Mesenchymal stem cell (in vitro differentiated cells and primary cell): Measurements from ENCODE around the gene NTMT2. TPM values are rescaled to one million over a fixed set of nuclear protein-coding genes. Genes with fewer than 3 reads are reported as not detected.

ENCODE experiments used
- DNase-seq: peaks from one replicate; pipeline ENCODE4 v3.0.0-alpha.2; 2013
- H2AFZ ChIP-seq: one replicate; pipeline ENCODE4 v1.6.1; 2013; ENCODE audit warnings: low read depth, mild to moderate bottlenecking, control low read depth, inconsistent platforms, low read length, moderate library complexity
- H2AK5ac ChIP-seq: 2 replicates; pipeline ENCODE4 v1.6.1; 2013; ENCODE audit warnings: low read length, moderate library complexity, mild to moderate bottlenecking, inconsistent platforms; ENCODE audit not compliant: severe bottlenecking
- H2BK120ac ChIP-seq: one replicate; pipeline ENCODE4 v1.6.1; 2013; ENCODE audit warnings: low read depth, mild to moderate bottlenecking, inconsistent platforms, low read length, moderate library complexity
- H2BK12ac ChIP-seq, 2 experiments: one replicate each; pipeline ENCODE4 v1.6.1; 2013; ENCODE audit warnings: inconsistent platforms in 2 of 2, low read length in 2 of 2, mild to moderate bottlenecking in 2 of 2, moderate library complexity in 2 of 2, control low read depth in 1 of 2
- H2BK15ac ChIP-seq: one replicate; pipeline ENCODE4 v1.6.1; 2013; ENCODE audit warnings: mild to moderate bottlenecking, low read depth, inconsistent platforms; ENCODE audit not compliant: poor library complexity, severe bottlenecking
- H2BK5ac ChIP-seq: 2 replicates; pipeline ENCODE4 v1.6.1; 2013; ENCODE audit warnings: low read depth, mild to moderate bottlenecking, low read length, control low read depth, inconsistent platforms; ENCODE audit not compliant: poor library complexity, severe bottlenecking
- H3K14ac ChIP-seq, 2 experiments: one replicate each; pipeline ENCODE4 v1.6.1; 2013; ENCODE audit warnings: inconsistent platforms in 2 of 2, low read length in 2 of 2, control low read depth in 1 of 2, mild to moderate bottlenecking in 1 of 2, moderate library complexity in 1 of 2
- H3K18ac ChIP-seq, 2 experiments: one replicate each; pipeline ENCODE4 v1.6.1; 2013; ENCODE audit warnings: inconsistent platforms in 2 of 2, low read length in 2 of 2, control low read depth in 1 of 2, low read depth in 1 of 2, mild to moderate bottlenecking in 1 of 2
- H3K23ac ChIP-seq, 2 experiments: one replicate each; pipeline ENCODE4 v1.6.1; 2013; ENCODE audit warnings: inconsistent platforms in 2 of 2, low read length in 2 of 2, mild to moderate bottlenecking in 2 of 2, moderate library complexity in 2 of 2, control low read depth in 1 of 2
- H3K27ac ChIP-seq: 2 replicates; pipeline ENCODE4 v1.5.1; 2013; ENCODE audit warnings: mild to moderate bottlenecking, moderate library complexity, low read length, control low read depth, inconsistent platforms; ENCODE audit not compliant: poor library complexity, severe bottlenecking
- H3K27me3 ChIP-seq, 2 experiments: 2 replicates each; pipeline versions ENCODE4 v1.6.1 to v1.7.0; 2013; ENCODE audit warnings: low read length in 2 of 2, mild to moderate bottlenecking in 2 of 2, moderate library complexity in 2 of 2, control low read depth in 1 of 2, inconsistent platforms in 1 of 2; ENCODE audit not compliant: control insufficient read depth in 1 of 2, insufficient read depth in 1 of 2
- H3K36me3 ChIP-seq, 2 experiments: 2 replicates each; pipeline versions ENCODE4 v1.6.1 to v1.7.0; 2013; ENCODE audit warnings: low read length in 2 of 2, control low read depth in 1 of 2, inconsistent platforms in 1 of 2, low read depth in 1 of 2, mild to moderate bottlenecking in 1 of 2; ENCODE audit not compliant: insufficient read depth in 2 of 2, control insufficient read depth in 1 of 2
- H3K4ac ChIP-seq, 2 experiments: one replicate each; pipeline ENCODE4 v1.6.1; 2013; ENCODE audit warnings: inconsistent platforms in 2 of 2, low read length in 2 of 2, mild to moderate bottlenecking in 2 of 2, moderate library complexity in 2 of 2, control low read depth in 1 of 2, low read depth in 1 of 2
- H3K4me1 ChIP-seq: 2 replicates; pipeline ENCODE4 v1.6.1; 2013; ENCODE audit warnings: low read depth, low read length, control low read depth; ENCODE audit not compliant: control insufficient read depth, insufficient read depth
- H3K4me2 ChIP-seq: 2 replicates; pipeline ENCODE4 v1.6.1; 2013; ENCODE audit warnings: low read length, mild to moderate bottlenecking, inconsistent platforms; ENCODE audit not compliant: poor library complexity, severe bottlenecking
- H3K4me3 ChIP-seq, 2 experiments: 2 replicates each; pipeline versions ENCODE4 v1.5.1 to v1.7.0; 2013; ENCODE audit warnings: low read length in 2 of 2, mild to moderate bottlenecking in 2 of 2, control low read depth in 1 of 2, low read depth in 1 of 2; ENCODE audit not compliant: insufficient read depth in 1 of 2
- H3K79me1 ChIP-seq: replicated peaks from 2 replicates; pipeline ENCODE4 v1.6.1; 2013; ENCODE audit warnings: mild to moderate bottlenecking, control low read depth, low read length, inconsistent platforms; ENCODE audit not compliant: poor library complexity, severe bottlenecking
- H3K9ac ChIP-seq: 2 replicates; pipeline ENCODE4 v1.7.0; 2013; ENCODE audit warnings: mild to moderate bottlenecking, low read length, moderate library complexity
- H3K9me3 ChIP-seq: 2 replicates; pipeline ENCODE4 v1.7.0; 2013; ENCODE audit warnings: mild to moderate bottlenecking, low read length; ENCODE audit not compliant: control insufficient read depth
- H4K8ac ChIP-seq: one replicate; pipeline ENCODE4 v1.6.1; 2013; ENCODE audit warnings: inconsistent platforms, mild to moderate bottlenecking, low read length, moderate library complexity
- H4K91ac ChIP-seq: one replicate; pipeline ENCODE4 v1.6.1; 2013; ENCODE audit warnings: mild to moderate bottlenecking, low read length, inconsistent platforms
- WGBS: methylation state at CpG from one replicate; pipeline ENCODE4 v1.1.7; 2013; ENCODE audit warnings: mixed read lengths; 5-methylcytosine and 5-hydroxymethylcytosine counted together
- polyA plus RNA-seq, 2 experiments: library from polyadenylated mRNA; stranded (reverse); fragments of 200-250 nt; gene quantifications; one replicate each; pipeline ENCODE4 v1.2.3, GENCODE V29; 2013

Gene NTMT2
- not detected for polyA plus RNA-seq (2013, experiment 1 of 2)
- not detected for polyA plus RNA-seq (2013, experiment 2 of 2)

DNA sequence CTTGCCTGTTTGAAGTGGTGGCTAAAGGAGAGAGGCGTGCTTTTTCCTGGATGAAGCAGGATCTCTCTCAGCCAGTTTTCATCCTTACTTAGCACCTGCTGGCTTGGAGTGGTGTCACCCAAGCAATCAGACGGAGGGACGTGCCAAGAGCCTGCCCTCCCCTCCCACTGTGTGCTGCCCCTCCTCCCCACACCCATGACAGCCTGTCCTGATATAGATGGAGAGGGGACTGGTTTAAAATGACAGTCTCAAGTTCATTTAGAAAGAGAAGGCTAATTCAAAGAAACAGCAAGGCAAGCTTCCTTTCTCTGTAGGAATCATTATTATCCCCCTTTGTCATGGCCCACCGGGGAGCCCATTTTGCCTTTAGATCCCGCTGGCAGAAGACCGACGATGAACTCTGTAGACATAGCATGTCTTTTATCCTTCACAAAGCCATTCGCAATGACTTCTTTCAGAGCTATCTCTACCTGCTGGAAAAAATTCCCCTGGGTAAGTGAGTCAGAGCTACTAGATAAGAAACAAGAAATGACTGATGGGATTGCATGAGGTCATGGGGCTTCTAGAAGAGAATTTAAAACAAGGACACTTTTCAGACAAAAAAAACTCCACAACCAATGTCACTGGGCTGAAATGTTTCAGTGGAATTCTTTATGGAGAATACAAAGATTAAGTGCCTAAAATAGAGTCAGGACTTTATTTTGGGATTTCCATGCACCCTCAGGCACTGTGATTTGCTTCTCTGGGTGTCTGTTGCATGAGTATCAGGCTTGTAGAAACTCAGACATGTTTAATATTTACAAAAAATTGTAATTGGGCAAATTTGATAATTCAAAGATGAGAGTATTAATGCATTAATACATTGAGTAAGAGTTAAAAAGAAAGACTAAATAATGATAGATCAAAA, at the start of gene NTMT2:
NTMT2 (plus strand) TSS at position 190 of the 907 bp plus-strand sequence; CDS start at position 339, 149 bp downstream.
- Histone ChIP-seq H3K27ac (no peak within 1 kb of the TSS), H3K36me3 (no peaks in the 10 kb centered on the region), H2BK12ac (no peak within 1 kb of the TSS), H3K9ac (no peak within 1 kb of the TSS), H3K27me3 (no peaks in the 10 kb centered on the region), H3K18ac (no peak within 1 kb of the TSS), H2AFZ (no peak within 1 kb of the TSS), H4K91ac (no peak within 1 kb of the TSS), H2BK15ac (no peak within 1 kb of the TSS), H3K4me1 (no peaks in the 10 kb centered on the region), H3K4me3 (no peak within 1 kb of the TSS), H3K79me1 (no peaks in the 10 kb centered on the region), H3K14ac (no peak within 1 kb of the TSS), H3K9me3 (peaks cover 22% of the 10 kb centered on the region), H3K4me2 (no peak within 1 kb of the TSS), H4K8ac (no peak within 1 kb of the TSS), H3K4ac (no peak within 1 kb of the TSS), H2BK5ac (no peak within 1 kb of the TSS), H2BK120ac (no peak within 1 kb of the TSS), H3K23ac (no peak within 1 kb of the TSS), H2AK5ac (no peak within 1 kb of the TSS)
- DNase-seq, result no peak
- 24% methylated on average over 3 of the region's 8 CpGs for WGBS

DNA sequence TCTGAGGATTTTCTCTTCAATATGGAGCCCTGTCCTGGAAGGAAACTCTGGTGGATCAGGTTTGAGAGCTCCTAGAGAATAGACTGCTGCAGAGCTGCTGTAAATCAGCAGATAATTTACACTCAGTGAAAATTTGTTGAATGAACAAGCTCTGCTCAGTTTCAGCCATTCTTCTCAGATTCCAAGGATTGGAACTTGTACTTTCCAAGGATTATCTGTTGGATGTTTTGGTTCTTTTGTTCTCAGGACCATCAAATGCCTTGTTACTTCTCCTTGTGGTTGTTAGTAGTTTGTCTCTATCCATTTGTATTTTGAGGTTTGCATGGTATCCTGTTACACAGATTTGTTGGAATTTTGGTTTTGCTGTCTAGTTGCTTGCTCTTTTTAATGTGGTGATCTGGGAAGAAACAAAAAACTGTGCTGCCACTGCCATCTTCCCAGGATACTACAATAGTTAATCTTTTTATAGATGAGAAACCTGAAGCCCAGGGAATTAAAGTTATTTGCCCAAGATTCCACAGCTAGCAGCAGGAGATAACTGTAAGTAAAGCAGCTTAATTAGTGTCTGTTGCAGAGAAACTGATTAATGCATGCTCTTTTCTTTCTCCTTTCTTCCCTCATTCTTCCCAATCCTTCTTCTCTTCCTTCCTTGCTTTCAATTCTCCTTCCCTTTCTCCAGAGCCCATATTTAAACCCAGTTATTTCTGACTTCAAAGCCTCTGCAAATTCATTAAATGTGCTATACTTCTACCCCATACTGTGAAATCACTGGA, 49.6 kb upstream of the NTMT2 start:
- no peaks in the 10 kb centered on the region for H3K9me3 ChIP-seq
- H3K27me3 ChIP-seq, result no peaks in the 10 kb centered on the region
- no peak overlapping the region for H3K14ac ChIP-seq
- H3K23ac ChIP-seq, result no peak overlapping the region
- no peak overlapping the region for H3K4me2 ChIP-seq
- no peak overlapping the region for H3K4ac ChIP-seq
- H2AK5ac ChIP-seq, result no peak overlapping the region
- no peaks in the 10 kb centered on the region for H3K36me3 ChIP-seq
- DNase-seq, result no peak
- no peak overlapping the region for H2BK15ac ChIP-seq
- no peak overlapping the region for H2AFZ ChIP-seq
- H3K27ac ChIP-seq, result no peak overlapping the region
- H4K91ac ChIP-seq, result no peak overlapping the region
- H3K18ac ChIP-seq, result no peak overlapping the region
- no peaks in the 10 kb centered on the region for H3K79me1 ChIP-seq
- H2BK120ac ChIP-seq, result no peak overlapping the region
- H3K4me1 ChIP-seq, result no peaks in the 10 kb centered on the region
- H2BK5ac ChIP-seq, result no peak overlapping the region
- H4K8ac ChIP-seq, result no peak overlapping the region
- H2BK12ac ChIP-seq, result no peak overlapping the region
- H3K9ac ChIP-seq, result no peak overlapping the region
- no peak overlapping the region for H3K4me3 ChIP-seq

DNA sequence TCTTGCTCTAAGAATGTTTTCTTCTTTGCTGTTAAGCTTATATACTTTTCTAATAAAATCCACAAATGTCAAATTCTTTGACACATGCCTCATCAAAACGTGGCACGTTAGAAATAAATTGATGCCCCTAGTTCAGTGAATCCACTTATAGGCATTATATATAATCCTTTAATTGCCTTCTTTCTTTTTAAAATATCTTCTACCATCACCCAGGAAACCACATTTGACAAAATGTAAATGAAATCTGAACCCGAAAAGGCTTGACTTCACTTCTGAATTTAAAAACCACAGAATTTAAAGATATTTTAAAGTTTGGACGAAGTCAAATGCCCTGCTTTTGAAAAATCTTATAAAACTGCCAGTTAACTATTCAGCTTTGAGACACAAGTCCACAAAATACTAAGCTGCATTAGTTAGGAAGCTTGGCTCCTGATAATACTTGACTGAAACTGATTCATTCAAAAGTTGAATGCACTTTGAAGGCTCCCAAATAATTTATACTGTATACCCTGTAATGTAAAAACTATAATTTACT, 48.9 kb upstream of the NTMT2 start:
- WGBS, result 85% methylated on average over 4 of the region's 4 CpGs
- no peak overlapping the region for H3K23ac ChIP-seq
- no peak overlapping the region for H2AFZ ChIP-seq
- H3K4ac ChIP-seq, result no peak overlapping the region
- no peak overlapping the region for H3K4me3 ChIP-seq
- no peaks in the 10 kb centered on the region for H3K9me3 ChIP-seq
- H3K36me3 ChIP-seq, result no peaks in the 10 kb centered on the region
- H2BK5ac ChIP-seq, result no peak overlapping the region
- H4K91ac ChIP-seq, result no peak overlapping the region
- no peak overlapping the region for H2AK5ac ChIP-seq
- H3K79me1 ChIP-seq, result no peaks in the 10 kb centered on the region
- no peaks in the 10 kb centered on the region for H3K27me3 ChIP-seq
- H4K8ac ChIP-seq, result no peak overlapping the region
- no peaks in the 10 kb centered on the region for H3K4me1 ChIP-seq
- no peak overlapping the region for H3K27ac ChIP-seq
- H2BK120ac ChIP-seq, result no peak overlapping the region
- H2BK15ac ChIP-seq, result no peak overlapping the region
- no peak for DNase-seq
- no peak overlapping the region for H3K18ac ChIP-seq
- no peak overlapping the region for H3K4me2 ChIP-seq
- no peak overlapping the region for H3K9ac ChIP-seq
- no peak overlapping the region for H3K14ac ChIP-seq
- H2BK12ac ChIP-seq, result no peak overlapping the region

DNA sequence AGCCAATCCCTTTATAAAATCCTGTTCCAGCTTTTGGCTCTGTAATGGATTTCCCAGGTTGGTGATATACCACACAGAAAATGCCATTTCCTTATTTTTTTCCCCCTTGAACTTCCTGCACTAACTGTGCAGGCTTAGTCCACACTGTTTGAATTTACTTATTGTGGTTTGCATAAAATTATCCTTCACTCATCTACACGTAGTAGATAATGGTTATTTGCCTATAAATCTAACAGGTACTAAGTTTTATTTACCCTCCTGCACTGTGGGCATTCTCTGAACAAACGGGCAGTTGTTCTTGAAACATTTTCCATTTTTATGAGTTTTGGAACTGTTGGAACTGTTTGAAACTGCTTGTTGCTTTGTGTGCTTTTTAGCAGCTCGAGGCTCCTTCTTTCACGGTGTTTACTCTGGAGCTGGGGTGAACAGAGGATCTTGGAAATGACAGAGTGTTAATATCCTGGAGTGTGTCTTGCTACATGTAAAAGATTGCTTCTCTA, 48.3 kb upstream of the NTMT2 start:
- Histone ChIP-seq H2BK120ac (no peak overlapping the region), H3K27ac (no peak overlapping the region), H3K14ac (no peak overlapping the region), H2AFZ (no peak overlapping the region), H2BK15ac (no peak overlapping the region), H2BK5ac (no peak overlapping the region), H2AK5ac (no peak overlapping the region), H4K8ac (no peak overlapping the region), H3K4me1 (no peaks in the 10 kb centered on the region), H3K4ac (no peak overlapping the region), H3K9me3 (no peaks in the 10 kb centered on the region), H3K18ac (no peak overlapping the region), H4K91ac (no peak overlapping the region), H2BK12ac (no peak overlapping the region), H3K23ac (no peak overlapping the region), H3K4me2 (no peak overlapping the region), H3K4me3 (no peak overlapping the region), H3K36me3 (no peaks in the 10 kb centered on the region), H3K27me3 (no peaks in the 10 kb centered on the region), H3K9ac (no peak overlapping the region), H3K79me1 (no peaks in the 10 kb centered on the region)
- WGBS, result 20% methylated on average over 3 of the region's 4 CpGs
- no peak for DNase-seq
